Measurements from ENCODE around the gene CALCOCO1. TPM values are rescaled to one million over a fixed set of nuclear protein-coding genes. Genes with fewer than 3 reads are reported as not detected.

CALCOCO1 gene
- total and polyA plus RNA-seq, 12 donors = 48.0 to 187 (median 122) TPM

- no peak for DNase-seq
Measured at GRCh38 chr12:53710091-53710490, 17.2 kb downstream of the CALCOCO1 start.

GRCh38 chr12:53709671-53710070 lies 17.6 kb downstream of the CALCOCO1 start:
- Histone ChIP-seq H3K9me3 (replicated peaks in 1 of 3) (no peaks in the 10 kb centered on the region), H3K27me3 (no peaks in the 10 kb centered on the region), H3K4me3 (no peak overlapping the region), H3K27ac (no peak overlapping the region), H3K36me3 (replicated peaks in 1 of 2) (peaks cover 0 to 29% of the 10 kb centered on the region in 2 donors), H3K4me1 (replicated peaks in 1 of 2) (no peaks in the 10 kb centered on the region)
- 28 to 31% (median 29%) methylated on average over 4 of the region's 4 CpGs for WGBS, 4 donors
- DNase-seq = no peak
- intact Hi-C loops (cut with DNase I) = loop anchor here in 1 of 2 donors (10.0 kb wide), 1 partner anchor 255 kb away; no protein-coding TSS in a partner anchor
- TF ChIP-seq POLR2A (IDR thresholded peaks at IDR 0.05) (no peak), CTCF (IDR thresholded peaks at IDR 0.05) (no peak)

More at GRCh38 chr12:53710091-53710490, 17.2 kb downstream of the CALCOCO1 start:
- Histone ChIP-seq H3K27ac (no peak overlapping the region), H3K4me1 (replicated peaks in 1 of 2) (no peaks in the 10 kb centered on the region), H3K4me3 (no peak overlapping the region), H3K27me3 (no peaks in the 10 kb centered on the region), H3K9me3 (replicated peaks in 1 of 3) (no peaks in the 10 kb centered on the region), H3K36me3 (replicated peaks in 1 of 2) (peaks cover 0 to 33% of the 10 kb centered on the region in 2 donors)
- TF ChIP-seq CTCF (IDR thresholded peaks at IDR 0.05) (no peak), POLR2A (IDR thresholded peaks at IDR 0.05) (no peak)
- 26 to 45% (median 42%) methylated on average over 6 of the region's 6 CpGs for WGBS, 4 donors
- intact Hi-C loops (cut with DNase I) = no loop called here

GRCh38 chr12:53706080-53706479 lies 21.2 kb downstream of the CALCOCO1 start:
- H3K27me3 ChIP-seq = peaks cover 12% of the 10 kb centered on the region

GRCh38 chr12:53703756-53704155 lies 23.5 kb downstream of the CALCOCO1 start:
- H3K9me3 ChIP-seq (replicated peaks in 1 of 3) = no peaks in the 10 kb centered on the region
- intact Hi-C loops (cut with DNase I) = loop anchor here (2.0 to 10.0 kb wide), 2 partner anchors 41 to 261 kb away; no protein-coding TSS in a partner anchor
- no peaks in the 10 kb centered on the region for H3K36me3 ChIP-seq (replicated peaks in 1 of 2)
- H3K4me3 ChIP-seq = no peak overlapping the region
- no peak for TF ChIP-seq POLR2A (IDR thresholded peaks at IDR 0.05)
- TF ChIP-seq CTCF (IDR thresholded peaks at IDR 0.05) = no peak
- H3K4me1 ChIP-seq (replicated peaks in 1 of 2) = no peaks in the 10 kb centered on the region
- DNase-seq = no peak
- WGBS, 4 donors = 62 to 76% (median 65%) methylated on average over 4 of the region's 4 CpGs
- peaks cover 22% of the 10 kb centered on the region for H3K27me3 ChIP-seq
- H3K27ac ChIP-seq = no peak overlapping the region

More at GRCh38 chr12:53706080-53706479, 21.2 kb downstream of the CALCOCO1 start:
- WGBS, 4 donors = 56 to 70% (median 65%) methylated on average over 1 of the region's 1 CpG
- no peak for TF ChIP-seq CTCF (IDR thresholded peaks at IDR 0.05)
- TF ChIP-seq POLR2A (IDR thresholded peaks at IDR 0.05) = no peak
- no peak for DNase-seq
- no peak overlapping the region for H3K4me3 ChIP-seq
- intact Hi-C loops (cut with DNase I) = loop anchor here in 1 of 2 donors (10.0 kb wide), 1 partner anchor 259 kb away; no protein-coding TSS in a partner anchor
- H3K9me3 ChIP-seq (replicated peaks in 1 of 3) = no peaks in the 10 kb centered on the region
- no peak overlapping the region for H3K27ac ChIP-seq
- H3K36me3 ChIP-seq (replicated peaks in 1 of 2) = no peaks in the 10 kb centered on the region
- H3K4me1 ChIP-seq (replicated peaks in 1 of 2) = no peaks in the 10 kb centered on the region

All from adrenal gland (tissue), 12 donors.